Activated B cell treated with CpG ODN at 0.5 μM for 24 hours (primary cell): ENCODE data around the gene PBX1. TPM values are rescaled to one million over a fixed set of nuclear protein-coding genes. Genes with fewer than 3 reads are reported as not detected.

Experiments used
- ATAC-seq: fragments of 200-7000 bp; cut with Tn5 transposase; one replicate; pipeline ENCODE4 v1.10.0; 2021; ENCODE audit warnings: low read depth, mild to moderate bottlenecking, moderate library complexity
- CTCF ChIA-PET: fragments of 350-600 bp; sonication (Branson Sonifier 250); formaldehyde crosslinking; loops from one replicate; lab custom pipeline; 2021; ENCODE audit warnings: antibody characterized with exemption; lab: Charles Lee
- POLR2A ChIA-PET: fragments of 350-600 bp; sonication (Branson Sonifier 250); formaldehyde crosslinking; loops from one replicate; lab custom pipeline; 2021; ENCODE audit warnings: antibody characterized with exemption; lab: Charles Lee
- DNase-seq: peaks from one replicate; pipeline ENCODE4 v3.0.0; 2022
- H3K27ac Mint-ChIP-seq: one replicate; pipeline ENCODE4 v1.8.0; 2020; ENCODE audit warnings: mixed read lengths
- H3K27me3 Mint-ChIP-seq: one replicate; pipeline ENCODE4 v1.8.0; 2021; ENCODE audit warnings: mixed read lengths
- H3K36me3 Mint-ChIP-seq: one replicate; pipeline ENCODE4 v1.8.0; 2021; ENCODE audit warnings: low read depth, mixed read lengths
- H3K4me1 Mint-ChIP-seq: one replicate; pipeline ENCODE4 v1.8.0; 2021; ENCODE audit warnings: mixed read lengths
- H3K4me3 Mint-ChIP-seq: one replicate; pipeline ENCODE4 v1.8.0; 2020; ENCODE audit warnings: mild to moderate bottlenecking, mixed read lengths
- H3K9me3 Mint-ChIP-seq: one replicate; pipeline ENCODE4 v1.8.0; 2020; ENCODE audit warnings: mixed read lengths
- intact Hi-C: fragments of 100-400 bp; cut with micrococcal nuclease; formaldehyde crosslinking; loops from one replicate; pipeline ENCODE4 v1.15.1; 2024
- total RNA-seq: library from RNA; stranded (reverse); gene quantifications from 2 replicates; pipeline ENCODE4 v1.2.3, GENCODE V29; 2022
- TF ChIP-seq, protein P1 (sequence below): fragments of 200-600 bp; IDR thresholded peaks from one replicate; pipeline ENCODE4 v1.8.0; 2022; ENCODE audit warnings: antibody characterized with exemption, mild to moderate bottlenecking

PBX1 gene
- total RNA-seq, 1 donor from 2014 or later, result not detected

DNA sequence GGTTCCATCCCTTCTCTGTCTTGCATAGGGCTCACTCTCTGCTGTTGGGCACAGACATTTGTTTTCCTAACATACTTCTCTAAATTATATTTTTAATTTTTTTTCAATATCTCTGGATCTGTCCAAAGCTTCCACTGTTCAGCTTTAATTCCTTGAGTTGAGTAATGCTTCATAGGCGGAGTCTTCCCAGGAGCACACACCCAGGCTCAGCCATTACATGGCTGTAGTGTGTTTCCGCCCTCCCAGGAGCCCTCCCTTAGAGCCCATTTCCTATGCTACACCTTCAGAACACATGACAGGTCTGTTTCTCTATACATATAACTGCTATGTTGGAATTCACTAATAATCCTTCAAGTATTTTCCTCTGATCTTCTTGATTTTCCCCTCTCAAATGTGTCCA is 297.4 kb downstream of the PBX1 start:
- ATAC-seq (no peak), DNase-seq (no peak)
- Mint-ChIP-seq H3K27me3 (no peaks in the 10 kb centered on the region), H3K4me3 (no peak overlapping the region), H3K9me3 (no peaks in the 10 kb centered on the region), H3K27ac (no peak overlapping the region), H3K36me3 (no peaks in the 10 kb centered on the region), H3K4me1 (no peaks in the 10 kb centered on the region)
- intact Hi-C loops, result no loop called here
- ChIA-PET CTCF (no interaction called here), POLR2A (no interaction called here)
- TF ChIP-seq, protein P1, sequence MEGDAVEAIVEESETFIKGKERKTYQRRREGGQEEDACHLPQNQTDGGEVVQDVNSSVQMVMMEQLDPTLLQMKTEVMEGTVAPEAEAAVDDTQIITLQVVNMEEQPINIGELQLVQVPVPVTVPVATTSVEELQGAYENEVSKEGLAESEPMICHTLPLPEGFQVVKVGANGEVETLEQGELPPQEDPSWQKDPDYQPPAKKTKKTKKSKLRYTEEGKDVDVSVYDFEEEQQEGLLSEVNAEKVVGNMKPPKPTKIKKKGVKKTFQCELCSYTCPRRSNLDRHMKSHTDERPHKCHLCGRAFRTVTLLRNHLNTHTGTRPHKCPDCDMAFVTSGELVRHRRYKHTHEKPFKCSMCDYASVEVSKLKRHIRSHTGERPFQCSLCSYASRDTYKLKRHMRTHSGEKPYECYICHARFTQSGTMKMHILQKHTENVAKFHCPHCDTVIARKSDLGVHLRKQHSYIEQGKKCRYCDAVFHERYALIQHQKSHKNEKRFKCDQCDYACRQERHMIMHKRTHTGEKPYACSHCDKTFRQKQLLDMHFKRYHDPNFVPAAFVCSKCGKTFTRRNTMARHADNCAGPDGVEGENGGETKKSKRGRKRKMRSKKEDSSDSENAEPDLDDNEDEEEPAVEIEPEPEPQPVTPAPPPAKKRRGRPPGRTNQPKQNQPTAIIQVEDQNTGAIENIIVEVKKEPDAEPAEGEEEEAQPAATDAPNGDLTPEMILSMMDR, result no peak

DNA sequence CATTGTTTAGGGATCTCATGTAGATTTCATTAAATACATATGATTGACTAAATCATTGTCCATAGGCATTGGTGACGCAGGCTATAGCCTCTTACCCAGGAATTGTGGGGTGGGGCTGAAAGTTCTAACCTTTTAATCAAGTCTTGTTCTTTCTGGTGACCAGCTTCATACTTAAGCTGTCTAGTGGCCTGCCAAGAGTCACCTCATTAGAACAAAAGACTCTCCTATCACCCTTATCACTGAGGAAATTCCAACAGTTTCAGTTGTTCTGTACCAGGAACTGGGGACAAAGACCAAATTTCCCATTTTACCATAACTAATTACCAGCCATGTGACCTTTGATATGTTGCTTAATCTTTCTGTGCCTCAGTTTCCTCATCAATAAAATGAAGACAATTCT is 298.5 kb downstream of the PBX1 start:
- Mint-ChIP-seq H3K4me3 (no peak overlapping the region), H3K4me1 (no peaks in the 10 kb centered on the region), H3K36me3 (no peaks in the 10 kb centered on the region), H3K27ac (no peak overlapping the region), H3K9me3 (no peaks in the 10 kb centered on the region), H3K27me3 (no peaks in the 10 kb centered on the region)
- POLR2A ChIA-PET, result no interaction called here
- intact Hi-C loops, result no loop called here
- ATAC-seq (no peak), DNase-seq (no peak)
- TF ChIP-seq, protein P1, result no peak
- CTCF ChIA-PET, result no interaction called here

DNA sequence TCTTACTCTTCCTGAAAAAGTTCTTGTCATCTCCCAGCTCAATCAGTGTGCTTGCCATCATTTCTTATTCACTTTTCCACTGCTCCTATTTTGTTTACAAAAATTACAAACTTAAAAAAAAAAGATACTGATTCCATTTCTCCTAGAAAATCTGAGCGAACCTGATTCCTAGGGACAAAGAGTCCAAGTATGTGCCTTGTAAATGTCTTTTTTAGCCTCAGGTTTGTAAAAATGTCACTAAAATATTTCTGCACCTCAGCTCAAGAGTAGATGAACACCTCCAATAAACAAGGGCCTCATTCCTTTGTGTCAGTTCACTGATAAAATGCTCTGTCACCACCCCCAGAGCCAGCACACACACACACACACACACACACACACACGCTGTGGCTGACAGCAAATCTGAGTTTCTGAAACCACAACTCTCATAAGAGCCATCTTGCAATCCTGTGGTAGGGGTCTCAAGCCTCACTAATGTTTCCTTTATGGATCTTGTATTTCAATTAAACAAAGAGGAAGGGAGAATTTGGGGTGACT is 299.2 kb downstream of the PBX1 start:
- ChIA-PET CTCF (no interaction called here), POLR2A (no interaction called here)
- H3K27ac Mint-ChIP-seq, result no peak overlapping the region
- intact Hi-C loops, result no loop called here
- TF ChIP-seq, protein P1, result no peak
- DNase-seq (no peak), ATAC-seq (no peak)
- no peaks in the 10 kb centered on the region for H3K36me3 Mint-ChIP-seq
- no peaks in the 10 kb centered on the region for H3K27me3 Mint-ChIP-seq
- no peaks in the 10 kb centered on the region for H3K4me1 Mint-ChIP-seq
- no peak overlapping the region for H3K4me3 Mint-ChIP-seq
- H3K9me3 Mint-ChIP-seq, result no peaks in the 10 kb centered on the region

DNA sequence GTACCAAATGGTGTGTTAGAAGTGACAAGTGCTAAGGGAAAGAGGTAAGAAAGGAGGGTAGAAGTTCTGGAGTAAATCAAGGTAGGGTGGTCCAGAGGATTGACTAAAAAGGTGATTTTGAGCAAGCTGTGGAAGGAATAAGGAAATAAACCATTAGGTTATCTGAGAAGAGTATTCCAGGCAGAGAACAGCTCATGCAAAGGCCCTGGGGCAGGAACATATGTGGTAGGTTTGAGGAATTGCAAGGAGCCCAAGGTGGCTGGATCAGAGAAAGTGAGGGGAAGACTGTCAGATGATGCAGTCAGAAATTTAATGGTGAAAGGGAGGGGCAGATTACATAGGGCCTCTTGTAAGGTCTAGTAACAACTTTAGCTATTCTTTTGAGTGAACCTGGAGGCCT is 302.6 kb downstream of the PBX1 start:
- Mint-ChIP-seq H3K4me3 (no peak overlapping the region), H3K9me3 (no peaks in the 10 kb centered on the region), H3K4me1 (no peaks in the 10 kb centered on the region), H3K36me3 (no peaks in the 10 kb centered on the region), H3K27ac (no peak overlapping the region), H3K27me3 (no peaks in the 10 kb centered on the region)
- DNase-seq, result no peak
- ChIA-PET POLR2A (no interaction called here), CTCF (no interaction called here)
- intact Hi-C loops, result no loop called here
- ATAC-seq, result no peak
- TF ChIP-seq, protein P1, result no peak

DNA sequence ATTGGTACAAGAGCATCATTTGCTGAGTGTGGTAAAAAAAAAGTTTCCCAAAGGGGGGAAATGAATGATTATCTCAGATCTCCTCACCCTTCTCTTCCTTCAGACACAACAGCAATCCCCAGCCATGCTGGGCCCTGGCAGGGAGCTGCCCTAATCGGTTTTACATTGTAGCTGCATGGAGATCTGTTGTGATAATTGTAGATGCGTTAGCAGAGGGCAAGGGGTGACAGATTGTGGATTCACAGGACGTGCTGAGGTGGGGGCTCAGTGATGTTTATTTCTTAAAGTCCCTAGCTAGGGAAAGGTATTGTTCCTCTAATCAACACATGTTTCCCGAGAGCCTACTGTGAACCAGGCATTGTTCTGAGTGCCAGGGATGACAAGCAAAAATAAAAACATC is 304.1 kb downstream of the PBX1 start:
- Mint-ChIP-seq H3K4me1 (no peaks in the 10 kb centered on the region), H3K9me3 (no peaks in the 10 kb centered on the region), H3K27ac (no peak overlapping the region), H3K36me3 (no peaks in the 10 kb centered on the region), H3K27me3 (no peaks in the 10 kb centered on the region), H3K4me3 (no peak overlapping the region)
- ChIA-PET CTCF (no interaction called here), POLR2A (no interaction called here)
- intact Hi-C loops, result no loop called here
- DNase-seq, result no peak
- TF ChIP-seq, protein P1, result no peak
- ATAC-seq, result no peak
